ENCODE data around the gene ABHD2.

DNA sequence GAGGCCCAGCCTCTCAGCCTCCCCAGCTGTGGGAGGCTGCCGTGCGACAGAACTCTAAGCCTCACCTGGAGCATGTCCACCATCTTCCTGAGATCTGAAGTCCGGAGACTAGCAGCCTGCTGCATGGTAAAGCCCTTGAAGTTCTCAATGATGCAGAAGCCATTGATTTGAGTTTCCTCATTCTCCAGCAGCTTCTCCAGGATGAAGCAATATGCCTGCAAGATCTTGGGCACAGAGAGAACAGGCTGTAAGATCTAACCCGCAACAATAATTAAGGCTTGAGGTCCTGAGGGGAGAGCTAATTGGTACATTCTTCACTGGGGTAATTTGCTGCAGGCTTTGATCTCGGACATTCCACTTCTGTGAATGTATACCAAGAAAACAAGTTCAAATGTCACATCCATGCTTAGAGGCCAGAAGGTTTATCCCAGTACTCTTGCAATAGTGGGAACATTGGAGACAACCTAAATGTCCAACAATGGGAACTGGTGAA, 123.5 kb downstream of the ABHD2 start:
- TF ChIP-seq CTCF (IDR thresholded peaks at IDR 0.05) = no peak
- no peak for TF ChIP-seq POLR2A (IDR thresholded peaks at IDR 0.05)
